ENCODE data around the gene DRC1. TPM values are rescaled to one million over a fixed set of nuclear protein-coding genes. Genes with fewer than 3 reads are reported as not detected.

The DRC1 gene
- polyA plus RNA-seq, 1 of the 3 experiments (the other 2 are of a cell fraction) = 0.18 TPM

GRCh38 chr2:26457251-26457666, 55.5 kb downstream of the DRC1 start:
- ChIA-PET POLR2A (no interaction called here), CTCF (interaction anchor here (0.8 to 2.3 kb wide), 6 partner anchors 12 to 111 kb away, joined by 3 to 7 read pairs (median 4); partner anchors contain the start of gene ADGRF3)
- DNase-seq = no peak
- H4K20me1 ChIP-seq (ENCODE audit: insufficient read depth) = no peaks in the 10 kb centered on the region
- no peaks in the 10 kb centered on the region for H3K79me2 ChIP-seq (ENCODE audit: insufficient read depth)
- H3K9ac ChIP-seq = no peak overlapping the region
- TF ChIP-seq ELF1 (IDR thresholded peaks at IDR 0.05) (no peak), FOXJ3 (CRISPR knock-in tag; IDR thresholded peaks at IDR 0.05) (no peak), FOXM1 (IDR thresholded peaks at IDR 0.05; ENCODE audit: low read depth) (no peak), MXI1 (IDR thresholded peaks at IDR 0.05; ENCODE audit: low read depth, low read length) (no peak), RCOR1 (IDR thresholded peaks at IDR 0.05; ENCODE audit: low read length) (no peak), RAD21 (IDR thresholded peaks at IDR 0.05; ENCODE audit: low read length) (no peak), IRF3 (IDR thresholded peaks at IDR 0.05; ENCODE audit: low read depth, low read length) (no peak), MAX (IDR thresholded peaks at IDR 0.05; ENCODE audit: low read depth) (no peak), YY1 (IDR thresholded peaks at IDR 0.05; ENCODE audit: low read depth) (no peak), SIN3A (IDR thresholded peaks at IDR 0.05; ENCODE audit: borderline replicate concordance, low read depth, low read length) (no peak), CHD2 (IDR thresholded peaks at IDR 0.05; ENCODE audit: low read length, partially characterized antibody) (no peak), TEAD4 (IDR thresholded peaks at IDR 0.05; ENCODE audit: borderline replicate concordance, insufficient read depth) (no peak), RFX5 (IDR thresholded peaks at IDR 0.05; ENCODE audit: low read length) (no peak), NRF1 (IDR thresholded peaks at IDR 0.05; ENCODE audit: low read depth, low read length) (no peak)
- H3K27me3 ChIP-seq (ENCODE audit: insufficient read depth) = peaks cover 10% of the 10 kb centered on the region; the same call in 1 of the 2 replicates
- H3F3A ChIP-seq (replicated peaks; ENCODE audit: insufficient read depth) = no peaks in the 10 kb centered on the region
- H3K36me3 ChIP-seq (replicated peaks in 1 of 2; ENCODE audit: control insufficient read depth in 1 of 2, insufficient read depth in 2 of 2, low read length in 1 of 2) = no peaks in the 10 kb centered on the region
- WGBS (ENCODE audit: low lambda C conversion rate) = 81% methylated on average over 10 of the region's 11 CpGs
- no peak overlapping the region for H3K4me2 ChIP-seq
- H3K4me3 ChIP-seq (ENCODE audit: low read depth in 2 of 2, low read length in 1 of 2) = no peak overlapping the region
- H3K9me3 ChIP-seq = no peaks in the 10 kb centered on the region
- H3K27ac ChIP-seq (ENCODE audit: low read depth in 2 of 2, low read length in 1 of 2) = no peak overlapping the region
- no peak overlapping the region for H2AFZ ChIP-seq (ENCODE audit: low read depth)
- no peaks in the 10 kb centered on the region; a peak in 1 of 4 replicates for H3K4me1 ChIP-seq (ENCODE audit: control insufficient read depth in 1 of 2, insufficient read depth in 2 of 2, low read depth in 1 of 2, low read length in 1 of 2)
- H3K9me2 ChIP-seq = no peaks in the 10 kb centered on the region

GRCh38 chr2:26457695-26458364, 56.1 kb downstream of the DRC1 start:
- Histone ChIP-seq H3F3A (replicated peaks; ENCODE audit: insufficient read depth) (no peaks in the 10 kb centered on the region), H3K4me1 (ENCODE audit: control insufficient read depth in 1 of 2, insufficient read depth in 2 of 2, low read depth in 1 of 2, low read length in 1 of 2) (no peaks in the 10 kb centered on the region; a peak in 1 of 4 replicates), H3K4me3 (ENCODE audit: low read depth in 2 of 2, low read length in 1 of 2) (no peak overlapping the region), H2AFZ (ENCODE audit: low read depth) (no peak overlapping the region), H3K4me2 (no peak overlapping the region), H3K36me3 (replicated peaks in 1 of 2; ENCODE audit: control insufficient read depth in 1 of 2, insufficient read depth in 2 of 2, low read length in 1 of 2) (no peaks in the 10 kb centered on the region), H3K9me2 (no peaks in the 10 kb centered on the region), H3K27ac (ENCODE audit: low read depth in 2 of 2, low read length in 1 of 2) (no peak overlapping the region), H3K79me2 (ENCODE audit: insufficient read depth) (no peaks in the 10 kb centered on the region), H3K9me3 (no peaks in the 10 kb centered on the region), H4K20me1 (ENCODE audit: insufficient read depth) (no peaks in the 10 kb centered on the region), H3K9ac (no peak overlapping the region), H3K27me3 (ENCODE audit: insufficient read depth) (peaks cover 10% of the 10 kb centered on the region; the same call in 1 of the 2 replicates)
- DNase-seq = no peak
- ChIA-PET CTCF (interaction anchor here (0.8 to 2.3 kb wide), 5 partner anchors 11 to 97 kb away, joined by 3 to 7 read pairs (median 4); no protein-coding TSS in a partner anchor), POLR2A (no interaction called here)
- 89% methylated on average over 19 of the region's 19 CpGs for WGBS (ENCODE audit: low lambda C conversion rate)
- TF ChIP-seq JUND (IDR thresholded peaks at IDR 0.05) (no peak), NFIC (IDR thresholded peaks at IDR 0.05; ENCODE audit: borderline replicate concordance) (no peak), RFX5 (IDR thresholded peaks at IDR 0.05; ENCODE audit: low read length) (no peak), TCF12 (IDR thresholded peaks at IDR 0.05) (no peak), MXI1 (IDR thresholded peaks at IDR 0.05; ENCODE audit: low read depth, low read length) (no peak), ELF1 (IDR thresholded peaks at IDR 0.05) (no peak), EZH2phosphoT487 (IDR thresholded peaks at IDR 0.05; ENCODE audit: borderline replicate concordance, low read depth) (no peak), CHD2 (IDR thresholded peaks at IDR 0.05; ENCODE audit: low read length, partially characterized antibody) (no peak), PBX3 (IDR thresholded peaks at IDR 0.05) (no peak), ZBTB33 (IDR thresholded peaks at IDR 0.05; ENCODE audit: borderline replicate concordance, low read depth) (no peak), YY1 (IDR thresholded peaks at IDR 0.05; ENCODE audit: low read depth) (no peak), CTCF (IDR thresholded peaks at IDR 0.05) (no peak), SIN3A (IDR thresholded peaks at IDR 0.05; ENCODE audit: borderline replicate concordance, low read depth, low read length) (no peak)

Data from SK-N-SH (cell line).